Ishikawa (cell line): ENCODE data around the gene NUCKS1.

ENCODE experiments used
- CEBPB ChIP-seq: IDR thresholded peaks from 2 replicates; pipeline ENCODE4 v1.6.1; 2012
- CREB1 ChIP-seq: IDR thresholded peaks from 2 replicates; pipeline ENCODE4 v1.6.1; 2012; ENCODE audit warnings: low read depth
- EGR1 ChIP-seq: IDR thresholded peaks from 2 replicates; pipeline ENCODE4 v1.6.1; 2012
- EP300 ChIP-seq: IDR thresholded peaks from 2 replicates; pipeline ENCODE4 v1.6.1; 2012; ENCODE audit warnings: borderline replicate concordance
- FOXM1 ChIP-seq: IDR thresholded peaks from 2 replicates; pipeline ENCODE4 v1.6.1; 2012; ENCODE audit warnings: low read depth, borderline replicate concordance
- NFIC ChIP-seq: IDR thresholded peaks from 2 replicates; pipeline ENCODE4 v1.6.1; 2012
- RAD21 ChIP-seq: IDR thresholded peaks from 2 replicates; pipeline ENCODE4 v1.6.1; 2012; ENCODE audit warnings: low read depth
- TAF1 ChIP-seq: IDR thresholded peaks from 2 replicates; pipeline ENCODE4 v1.6.1; 2012; ENCODE audit warnings: low read depth, mild to moderate bottlenecking
- TCF12 ChIP-seq: IDR thresholded peaks from 2 replicates; pipeline ENCODE4 v1.6.1; 2012; ENCODE audit warnings: low read depth
- TEAD4 ChIP-seq: IDR thresholded peaks from 2 replicates; pipeline ENCODE4 v1.6.1; 2012
- YY1 ChIP-seq: IDR thresholded peaks from 2 replicates; pipeline ENCODE4 v1.6.1; 2012; ENCODE audit warnings: low read depth
- ZBTB7A ChIP-seq: IDR thresholded peaks from 2 replicates; pipeline ENCODE4 v1.6.1; 2012; ENCODE audit warnings: low read depth
- TF ChIP-seq, protein P1 (sequence below): IDR thresholded peaks from 2 replicates; pipeline ENCODE4 v1.6.1; 2012
- TF ChIP-seq, protein P2 (sequence below): IDR thresholded peaks from 2 replicates; pipeline ENCODE4 v1.6.1; 2012; ENCODE audit warnings: low read depth, mild to moderate bottlenecking

DNA sequence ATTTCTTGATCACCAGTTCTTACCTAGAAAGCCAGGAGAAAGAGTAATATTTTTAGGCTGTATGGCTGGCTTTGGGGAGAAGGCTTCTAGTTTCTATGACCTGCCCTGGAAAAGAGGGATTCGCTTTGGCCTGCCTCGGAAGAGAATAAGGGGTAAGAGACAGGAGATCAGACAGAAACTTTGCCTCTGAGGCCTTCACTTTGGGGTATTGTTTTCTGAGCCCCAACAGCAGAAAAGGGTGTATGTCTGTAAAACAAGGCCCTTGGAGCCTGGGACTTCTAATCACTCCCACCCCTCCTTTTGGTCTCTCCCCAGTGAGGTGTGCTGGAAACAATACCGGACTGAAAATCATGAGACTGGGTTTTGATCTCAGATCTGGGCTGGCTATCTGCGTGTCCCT, 74.7 kb downstream of the NUCKS1 start:
- TF ChIP-seq, protein P1, sequence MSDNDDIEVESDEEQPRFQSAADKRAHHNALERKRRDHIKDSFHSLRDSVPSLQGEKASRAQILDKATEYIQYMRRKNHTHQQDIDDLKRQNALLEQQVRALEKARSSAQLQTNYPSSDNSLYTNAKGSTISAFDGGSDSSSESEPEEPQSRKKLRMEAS, result no peak
- TF ChIP-seq RAD21 (no peak), CREB1 (no peak), CEBPB (no peak), EGR1 (no peak), FOXM1 (no peak), TAF1 (no peak), EP300 (no peak), NFIC (no peak), TCF12 (no peak), ZBTB7A (no peak), TEAD4 (no peak), YY1 (no peak)
- TF ChIP-seq, protein P2, sequence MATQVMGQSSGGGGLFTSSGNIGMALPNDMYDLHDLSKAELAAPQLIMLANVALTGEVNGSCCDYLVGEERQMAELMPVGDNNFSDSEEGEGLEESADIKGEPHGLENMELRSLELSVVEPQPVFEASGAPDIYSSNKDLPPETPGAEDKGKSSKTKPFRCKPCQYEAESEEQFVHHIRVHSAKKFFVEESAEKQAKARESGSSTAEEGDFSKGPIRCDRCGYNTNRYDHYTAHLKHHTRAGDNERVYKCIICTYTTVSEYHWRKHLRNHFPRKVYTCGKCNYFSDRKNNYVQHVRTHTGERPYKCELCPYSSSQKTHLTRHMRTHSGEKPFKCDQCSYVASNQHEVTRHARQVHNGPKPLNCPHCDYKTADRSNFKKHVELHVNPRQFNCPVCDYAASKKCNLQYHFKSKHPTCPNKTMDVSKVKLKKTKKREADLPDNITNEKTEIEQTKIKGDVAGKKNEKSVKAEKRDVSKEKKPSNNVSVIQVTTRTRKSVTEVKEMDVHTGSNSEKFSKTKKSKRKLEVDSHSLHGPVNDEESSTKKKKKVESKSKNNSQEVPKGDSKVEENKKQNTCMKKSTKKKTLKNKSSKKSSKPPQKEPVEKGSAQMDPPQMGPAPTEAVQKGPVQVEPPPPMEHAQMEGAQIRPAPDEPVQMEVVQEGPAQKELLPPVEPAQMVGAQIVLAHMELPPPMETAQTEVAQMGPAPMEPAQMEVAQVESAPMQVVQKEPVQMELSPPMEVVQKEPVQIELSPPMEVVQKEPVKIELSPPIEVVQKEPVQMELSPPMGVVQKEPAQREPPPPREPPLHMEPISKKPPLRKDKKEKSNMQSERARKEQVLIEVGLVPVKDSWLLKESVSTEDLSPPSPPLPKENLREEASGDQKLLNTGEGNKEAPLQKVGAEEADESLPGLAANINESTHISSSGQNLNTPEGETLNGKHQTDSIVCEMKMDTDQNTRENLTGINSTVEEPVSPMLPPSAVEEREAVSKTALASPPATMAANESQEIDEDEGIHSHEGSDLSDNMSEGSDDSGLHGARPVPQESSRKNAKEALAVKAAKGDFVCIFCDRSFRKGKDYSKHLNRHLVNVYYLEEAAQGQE, result no peak
